GM12874 (cell line): ENCODE results near the gene GDF7.
A peak's percentile ranks its signal among the peaks of the same experiment; 100 is the strongest.

ENCODE experiments used
- TF ChIP-seq, protein P1 (sequence below): IDR thresholded peaks from 2 replicates; pipeline ENCODE4 v1.5.1; 2011; ENCODE audit warnings: low read depth, mild to moderate bottlenecking, control low read depth, low read length, moderate library complexity; ENCODE audit not compliant: insufficient read depth

The GDF7 gene

GRCh38 chr2:20647738-20648137, 19.2 kb upstream of the GDF7 start:
- TF ChIP-seq, protein P1, sequence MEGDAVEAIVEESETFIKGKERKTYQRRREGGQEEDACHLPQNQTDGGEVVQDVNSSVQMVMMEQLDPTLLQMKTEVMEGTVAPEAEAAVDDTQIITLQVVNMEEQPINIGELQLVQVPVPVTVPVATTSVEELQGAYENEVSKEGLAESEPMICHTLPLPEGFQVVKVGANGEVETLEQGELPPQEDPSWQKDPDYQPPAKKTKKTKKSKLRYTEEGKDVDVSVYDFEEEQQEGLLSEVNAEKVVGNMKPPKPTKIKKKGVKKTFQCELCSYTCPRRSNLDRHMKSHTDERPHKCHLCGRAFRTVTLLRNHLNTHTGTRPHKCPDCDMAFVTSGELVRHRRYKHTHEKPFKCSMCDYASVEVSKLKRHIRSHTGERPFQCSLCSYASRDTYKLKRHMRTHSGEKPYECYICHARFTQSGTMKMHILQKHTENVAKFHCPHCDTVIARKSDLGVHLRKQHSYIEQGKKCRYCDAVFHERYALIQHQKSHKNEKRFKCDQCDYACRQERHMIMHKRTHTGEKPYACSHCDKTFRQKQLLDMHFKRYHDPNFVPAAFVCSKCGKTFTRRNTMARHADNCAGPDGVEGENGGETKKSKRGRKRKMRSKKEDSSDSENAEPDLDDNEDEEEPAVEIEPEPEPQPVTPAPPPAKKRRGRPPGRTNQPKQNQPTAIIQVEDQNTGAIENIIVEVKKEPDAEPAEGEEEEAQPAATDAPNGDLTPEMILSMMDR, result no peak

GRCh38 chr2:20648206-20648605, 18.7 kb upstream of the GDF7 start:
- TF ChIP-seq, protein P1, result no peak

- TF ChIP-seq, protein P1, result no peak
Measured at GRCh38 chr2:20648831-20649230, 18.1 kb upstream of the GDF7 start.

GRCh38 chr2:20649576-20649975, 17.4 kb upstream of the GDF7 start:
- TF ChIP-seq, protein P1, result no peak

DNA sequence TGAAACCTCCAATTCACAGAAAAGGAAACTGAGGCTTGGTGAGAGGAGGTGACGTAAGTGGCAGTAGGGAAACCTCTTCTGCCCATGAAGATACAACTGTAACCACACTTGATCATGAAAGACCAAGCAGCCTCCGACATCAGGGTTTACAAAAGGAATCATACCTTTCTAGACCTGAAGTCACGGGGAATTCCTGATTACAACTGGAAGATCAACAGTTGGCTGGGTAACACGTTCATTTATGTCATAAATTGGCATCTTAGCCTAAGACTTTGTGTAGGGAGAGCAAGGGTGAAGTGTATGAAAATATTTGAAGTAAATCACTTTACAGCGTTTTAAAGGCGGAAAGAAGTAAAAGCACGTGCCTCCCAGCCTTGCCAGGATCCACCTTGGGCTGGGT, 17.0 kb upstream of the GDF7 start:
- TF ChIP-seq, protein P1, result no peak

GRCh38 chr2:20650393-20650876, 16.5 kb upstream of the GDF7 start:
- TF ChIP-seq, protein P1, result no peak

GRCh38 chr2:20650877-20651730, 15.8 kb upstream of the GDF7 start, which contains the start of gene HS1BP3:
Gene HS1BP3, minus strand, starts transcription at chr2:20651098. Its CDS starts 35 bp downstream, at chr2:20651063.
- TF ChIP-seq, protein P1, result peak; percentile 88
